ENCODE results near the gene NOL9.

- TF ChIP-seq CTCF (IDR thresholded peaks at IDR 0.05; ENCODE audit: insufficient read depth, low read length) (no peak), GABPA (IDR thresholded peaks at IDR 0.05; ENCODE audit: low read depth) (no peak), REST (IDR thresholded peaks at IDR 0.05; ENCODE audit: insufficient replicate concordance, low read depth) (no peak)
Measured at GRCh38 chr1:6483017-6483760, 71.1 kb downstream of the NOL9 start.
